HG02938 (cell line): ENCODE measurements around the gene AVL9.
A peak's percentile ranks its signal among the peaks of the same experiment; 100 is the strongest.
"Not testable (repeated sequence)": the region's sequence is repeated elsewhere in the genome, so short reads cannot be mapped to it uniquely, and the experiment has no call there.

Experiments used
- ATAC-seq: cut with Tn5 transposase; IDR thresholded peaks from one replicate; pipeline ENCODE4 v1.9.1; 2021; ENCODE audit warnings: mild to moderate bottlenecking, moderate library complexity; ENCODE audit not compliant: unreplicated experiment

Gene AVL9

GRCh38 chr7:32495298-32496051, at the start of gene AVL9:
TSS of gene AVL9 (plus strand) at chr7:32495489. CDS start at chr7:32495710, 221 bp downstream.
- ATAC-seq, result peak; percentile 87

DNA sequence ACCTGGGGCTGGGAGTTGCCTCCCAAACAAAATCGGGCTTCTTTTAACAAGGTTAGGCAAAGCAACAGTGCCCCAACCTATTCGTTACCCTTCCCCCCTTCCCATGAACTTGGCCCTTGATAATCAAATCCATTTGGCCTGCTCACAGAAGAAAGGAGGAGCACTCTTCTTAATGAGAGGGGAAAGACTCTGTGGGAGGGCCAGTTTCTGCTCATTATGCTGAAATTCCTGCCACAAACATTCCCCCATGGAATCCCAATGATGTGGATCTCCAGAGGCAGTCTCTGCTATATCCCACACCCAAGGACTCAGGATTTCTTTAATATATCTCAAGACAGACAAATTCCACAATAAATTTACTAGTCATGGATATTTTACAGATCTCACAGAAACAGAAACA, 48.1 kb upstream of the AVL9 start:
- ATAC-seq, result no peak

DNA sequence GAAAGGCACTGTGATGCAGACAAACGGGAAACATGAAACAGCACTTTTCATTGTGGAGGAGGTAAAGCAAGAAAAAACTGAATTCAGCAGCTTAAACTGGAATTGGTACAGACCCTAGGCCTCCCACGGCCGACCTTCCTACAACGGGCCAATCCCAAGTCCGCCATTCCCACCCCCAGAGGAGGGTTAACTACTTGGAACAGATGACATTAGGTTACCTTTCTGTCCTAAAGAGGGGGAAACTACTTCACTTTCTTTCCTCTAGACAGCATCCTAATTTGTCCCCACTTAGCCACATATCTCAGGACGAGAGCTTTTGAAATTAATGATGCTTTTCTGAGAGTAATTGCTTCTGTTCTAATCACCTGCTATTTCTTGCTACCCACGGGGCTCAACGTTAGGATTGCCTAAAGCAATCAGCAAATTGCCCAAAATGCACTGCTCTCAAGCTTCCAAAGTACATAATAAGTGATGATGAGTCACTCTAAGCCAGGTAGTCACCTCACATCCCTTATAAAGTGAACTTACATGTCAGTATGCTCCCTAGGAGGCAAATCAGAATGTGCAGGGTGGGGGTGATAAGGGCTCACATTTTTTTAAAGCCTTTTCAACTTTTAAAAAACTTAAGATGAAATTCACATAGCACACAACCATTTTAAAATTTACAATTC, 41.8 kb upstream of the AVL9 start:
- no peak for ATAC-seq

- no peak for ATAC-seq
These were observed 37.3 kb upstream of the AVL9 start for GRCh38 chr7:32458025-32458424.

- no peak for ATAC-seq
These were observed 35.5 kb upstream of the AVL9 start for GRCh38 chr7:32459788-32460187.

DNA sequence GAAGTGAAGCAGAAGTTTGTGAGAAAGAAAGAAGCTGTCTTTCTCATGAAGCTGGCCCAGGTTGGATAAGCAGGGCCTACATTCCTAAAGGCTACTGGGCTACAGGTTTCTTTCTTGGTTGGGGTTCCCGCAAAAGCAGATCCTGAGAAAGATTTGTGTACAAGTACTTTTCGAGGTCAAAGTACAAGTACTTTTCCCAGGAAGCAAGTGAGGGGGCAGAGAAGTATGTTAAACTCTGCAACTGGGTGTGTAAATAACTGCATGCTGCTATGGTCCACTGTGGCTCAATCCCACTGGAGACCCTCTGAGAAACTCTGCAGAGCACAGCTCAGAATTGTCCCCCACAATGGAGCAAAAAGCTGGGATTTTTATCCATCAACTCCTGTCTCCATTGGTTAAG, 33.8 kb upstream of the AVL9 start:
- no peak for ATAC-seq

- no peak for ATAC-seq
These were observed 32.8 kb upstream of the AVL9 start for GRCh38 chr7:32462451-32462850.

DNA sequence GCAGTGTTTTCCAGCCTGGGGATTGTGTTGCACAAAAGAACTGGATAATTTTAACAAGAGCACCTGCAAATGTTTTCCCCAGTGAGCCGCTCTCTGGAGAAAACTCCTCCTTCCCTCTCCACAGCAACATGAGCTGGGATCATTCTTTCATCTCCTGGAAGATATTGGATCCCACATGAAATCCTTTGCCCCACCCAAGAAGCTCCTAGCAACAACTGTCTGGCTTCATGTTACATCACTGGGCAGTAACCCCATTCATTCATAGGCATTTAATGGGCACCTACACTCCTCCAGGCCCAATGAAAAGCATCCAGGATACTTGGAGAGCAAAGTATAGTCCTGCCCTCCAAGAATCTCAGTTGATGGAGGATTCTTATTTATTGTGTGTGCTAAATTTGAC, 32.3 kb upstream of the AVL9 start:
- no peak for ATAC-seq

- ATAC-seq, result not testable (repeated sequence)
These were observed 30.5 kb upstream of the AVL9 start for GRCh38 chr7:32464641-32465416.

DNA sequence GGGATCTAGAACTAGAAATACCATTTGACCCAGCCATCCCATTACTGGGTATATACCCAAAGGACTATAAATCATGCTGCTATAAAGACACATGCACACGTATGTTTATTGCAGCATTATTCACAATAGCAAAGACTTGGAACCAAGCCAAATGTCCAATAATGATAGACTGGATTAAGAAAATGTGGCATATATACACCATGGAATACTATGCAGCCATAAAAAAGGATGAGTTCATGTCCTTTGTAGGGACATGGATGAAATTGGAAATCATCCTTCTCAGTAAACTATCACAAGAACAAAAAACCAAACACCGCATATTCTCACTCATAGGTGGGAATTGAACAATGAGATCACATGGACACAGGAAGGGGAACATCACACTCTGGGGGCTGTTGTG, 25.3 kb upstream of the AVL9 start:
- ATAC-seq, result not testable (repeated sequence)

- no peak for ATAC-seq
These were observed 24.4 kb upstream of the AVL9 start for GRCh38 chr7:32470871-32471270.

DNA sequence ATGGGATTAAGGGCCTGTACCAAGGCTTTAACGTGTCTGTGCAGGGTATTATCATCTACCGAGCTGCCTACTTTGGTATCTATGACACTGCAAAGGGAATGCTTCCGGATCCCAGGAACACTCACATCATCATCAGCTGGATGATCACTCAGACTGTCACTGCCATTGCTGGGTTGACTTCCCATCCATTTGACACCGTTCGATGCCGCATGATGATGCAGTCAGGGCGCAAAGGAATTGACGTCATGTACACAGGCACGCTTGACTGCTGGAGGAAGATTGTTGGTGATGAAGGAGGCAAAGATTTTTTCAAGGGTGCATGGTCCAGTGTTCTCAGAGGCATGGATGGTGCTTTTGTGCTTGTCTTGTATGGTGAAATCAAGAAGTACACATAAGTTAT, 23.3 kb upstream of the AVL9 start:
- ATAC-seq, result no peak

GRCh38 chr7:32474008-32474407, 21.3 kb upstream of the AVL9 start:
- ATAC-seq, result no peak

DNA sequence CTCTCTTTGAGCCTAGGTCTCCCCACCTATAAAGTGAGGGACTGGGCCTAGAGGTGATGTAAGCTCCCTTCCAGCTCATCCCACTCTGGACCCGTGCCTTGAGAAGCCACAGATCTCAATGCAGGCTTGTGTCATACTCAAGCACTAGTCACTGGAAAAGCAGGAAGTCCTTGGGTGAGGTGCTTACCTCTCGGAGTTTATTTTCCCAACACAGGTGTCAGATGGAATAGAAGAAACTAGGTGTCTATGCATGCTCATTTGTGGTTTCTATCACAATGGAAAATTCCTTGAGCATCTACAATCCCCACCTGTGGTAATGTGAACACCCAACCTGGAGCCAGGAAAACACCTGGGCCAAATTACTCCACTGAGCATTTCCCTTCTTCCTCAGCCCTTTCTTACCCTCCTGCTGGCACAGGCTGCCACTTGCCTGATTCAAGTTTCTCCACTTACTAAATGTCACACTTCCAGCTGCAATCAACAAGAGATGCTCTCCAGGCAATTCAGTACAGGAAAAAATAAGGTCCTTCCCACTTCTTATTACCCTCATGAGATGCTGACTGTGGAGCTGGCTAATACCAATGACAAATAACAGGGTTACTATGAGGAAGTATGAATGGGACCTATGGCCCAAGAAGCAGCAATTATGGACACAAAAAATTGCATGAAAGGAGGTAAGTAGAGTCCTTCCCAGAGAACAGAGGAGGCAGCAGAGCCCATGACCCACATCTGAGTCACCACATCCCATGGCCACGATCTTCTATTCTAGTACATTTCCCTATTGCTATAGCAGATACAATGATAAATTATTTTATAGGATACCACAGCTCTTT, 18.3 kb upstream of the AVL9 start:
- no peak for ATAC-seq

- no peak for ATAC-seq
These were observed 17.7 kb upstream of the AVL9 start for GRCh38 chr7:32477649-32477980.

- peak; percentile 46 for ATAC-seq
These were observed 15.6 kb upstream of the AVL9 start for GRCh38 chr7:32479574-32480200.

GRCh38 chr7:32481176-32481575, 14.1 kb upstream of the AVL9 start:
- ATAC-seq, result no peak

- ATAC-seq, result no peak
These were observed 13.4 kb upstream of the AVL9 start for GRCh38 chr7:32481921-32482320.

GRCh38 chr7:32489788-32490126, 5.5 kb upstream of the AVL9 start:
- peak; percentile 23 for ATAC-seq

GRCh38 chr7:32490127-32490796, 5.0 kb upstream of the AVL9 start, which contains the start of gene LSM5:
TSS of gene LSM5 (minus strand) at chr7:32490380. CDS start at chr7:32490365, 15 bp downstream.
- peak; percentile 89 for ATAC-seq
